DND-41 (cell line): ENCODE data around the gene ELAVL1.

Experiments used
- EZH2 ChIP-seq: IDR thresholded peaks from 3 replicates; pipeline ENCODE4 v1.6.1; 2012; ENCODE audit warnings: borderline replicate concordance, low read depth, mild to moderate bottlenecking, moderate library complexity, low read length, inconsistent platforms; ENCODE audit not compliant: severe bottlenecking
- TF ChIP-seq, protein P1 (sequence below): IDR thresholded peaks from 2 replicates; pipeline ENCODE4 v1.5.1; 2012; ENCODE audit warnings: borderline replicate concordance, low read length, moderate library complexity, mild to moderate bottlenecking; ENCODE audit not compliant: poor library complexity, severe bottlenecking; ENCODE audit errors: extremely low read depth

DNA sequence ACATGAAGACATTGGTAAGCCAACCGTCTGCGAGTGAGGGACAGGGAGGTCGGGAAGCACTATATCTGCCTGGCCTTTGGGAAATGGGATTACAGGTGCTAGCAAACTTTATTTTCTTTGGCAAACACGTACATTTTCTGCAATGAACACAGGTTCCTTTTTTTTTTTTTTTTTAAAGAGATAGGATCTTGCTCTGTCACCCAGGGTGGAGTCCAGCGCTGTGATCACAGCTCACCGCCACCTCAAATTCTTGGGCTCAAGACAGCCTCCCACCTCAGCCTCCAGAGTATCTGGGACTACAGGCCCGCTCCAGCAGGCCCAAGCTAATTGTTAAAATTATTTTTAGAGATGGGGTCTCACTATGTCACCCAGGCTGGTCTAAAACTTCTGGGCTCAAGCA lies 24.2 kb downstream of the ELAVL1 start:
- TF ChIP-seq EZH2: no peak
- TF ChIP-seq, protein P1, sequence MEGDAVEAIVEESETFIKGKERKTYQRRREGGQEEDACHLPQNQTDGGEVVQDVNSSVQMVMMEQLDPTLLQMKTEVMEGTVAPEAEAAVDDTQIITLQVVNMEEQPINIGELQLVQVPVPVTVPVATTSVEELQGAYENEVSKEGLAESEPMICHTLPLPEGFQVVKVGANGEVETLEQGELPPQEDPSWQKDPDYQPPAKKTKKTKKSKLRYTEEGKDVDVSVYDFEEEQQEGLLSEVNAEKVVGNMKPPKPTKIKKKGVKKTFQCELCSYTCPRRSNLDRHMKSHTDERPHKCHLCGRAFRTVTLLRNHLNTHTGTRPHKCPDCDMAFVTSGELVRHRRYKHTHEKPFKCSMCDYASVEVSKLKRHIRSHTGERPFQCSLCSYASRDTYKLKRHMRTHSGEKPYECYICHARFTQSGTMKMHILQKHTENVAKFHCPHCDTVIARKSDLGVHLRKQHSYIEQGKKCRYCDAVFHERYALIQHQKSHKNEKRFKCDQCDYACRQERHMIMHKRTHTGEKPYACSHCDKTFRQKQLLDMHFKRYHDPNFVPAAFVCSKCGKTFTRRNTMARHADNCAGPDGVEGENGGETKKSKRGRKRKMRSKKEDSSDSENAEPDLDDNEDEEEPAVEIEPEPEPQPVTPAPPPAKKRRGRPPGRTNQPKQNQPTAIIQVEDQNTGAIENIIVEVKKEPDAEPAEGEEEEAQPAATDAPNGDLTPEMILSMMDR: no peak
